ENCODE data around the gene OR51A4. TPM values are rescaled to one million over a fixed set of nuclear protein-coding genes. Genes with fewer than 3 reads are reported as not detected.
A peak's percentile ranks its signal among the peaks of the same experiment; 100 is the strongest.

Gene OR51A4
- total RNA-seq (ENCODE audit: low replicate concordance) = not detected in 2 replicates
- long read RNA-seq = 0 reads

GRCh38 chr11:4947505-4947904 lies at the start of gene OR51A4:
Gene OR51A4 (minus strand): TSS chr11:4947605. CDS start chr11:4947100, 505 bp downstream.
- no peaks in the 10 kb centered on the region for H3K9me3 Mint-ChIP-seq
- DNase-seq (ENCODE audit: extremely low spot score, unreplicated experiment) = no peak
- no peak for TF ChIP-seq CTCF (conservative IDR thresholded peaks at IDR 0.05)
- H3K4me3 Mint-ChIP-seq = no peak within 1 kb of the TSS
- H3K27me3 Mint-ChIP-seq = peaks cover 5% of the 10 kb centered on the region
- H3K27ac Mint-ChIP-seq = no peak within 1 kb of the TSS
- H3K36me3 Mint-ChIP-seq = no peaks in the 10 kb centered on the region
- H3K4me1 Mint-ChIP-seq (ENCODE audit: unreplicated experiment) = no peaks in the 10 kb centered on the region

- TF ChIP-seq CTCF (conservative IDR thresholded peaks at IDR 0.05) = no peak
- Mint-ChIP-seq H3K4me3 (no peak within 1 kb of the TSS), H3K36me3 (no peaks in the 10 kb centered on the region), H3K27me3 (peaks cover 5% of the 10 kb centered on the region), H3K27ac (no peak within 1 kb of the TSS), H3K9me3 (no peaks in the 10 kb centered on the region), H3K4me1 (ENCODE audit: unreplicated experiment) (no peaks in the 10 kb centered on the region)
- DNase-seq (ENCODE audit: extremely low spot score, unreplicated experiment) = no peak
Observed at GRCh38 chr11:4994551-4994950, 47.1 kb upstream of the OR51A4 start, which contains the start of gene OR51L1. Gene OR51L1 (plus strand): TSS chr11:4994851. CDS start chr11:4998983, 4,132 bp downstream.

- peak; percentile 22 for TF ChIP-seq CTCF (conservative IDR thresholded peaks at IDR 0.05)
- Mint-ChIP-seq H3K4me3 (no peak overlapping the region), H3K27me3 (peaks cover 5% of the 10 kb centered on the region), H3K36me3 (no peaks in the 10 kb centered on the region), H3K4me1 (ENCODE audit: unreplicated experiment) (no peaks in the 10 kb centered on the region), H3K27ac (no peak overlapping the region), H3K9me3 (no peaks in the 10 kb centered on the region)
- DNase-seq (ENCODE audit: extremely low spot score, unreplicated experiment) = no peak
Observed at GRCh38 chr11:4991060-4991459, 43.7 kb upstream of the OR51A4 start.

GRCh38 chr11:4983841-4984240 lies 36.4 kb upstream of the OR51A4 start:
- Mint-ChIP-seq H3K4me3 (no peak overlapping the region), H3K9me3 (no peaks in the 10 kb centered on the region), H3K27me3 (no peaks in the 10 kb centered on the region), H3K4me1 (ENCODE audit: unreplicated experiment) (no peaks in the 10 kb centered on the region), H3K27ac (no peak overlapping the region), H3K36me3 (no peaks in the 10 kb centered on the region)
- no peak for DNase-seq (ENCODE audit: extremely low spot score, unreplicated experiment)
- no peak for TF ChIP-seq CTCF (conservative IDR thresholded peaks at IDR 0.05)

GRCh38 chr11:4982678-4983077 lies 35.3 kb upstream of the OR51A4 start:
- Mint-ChIP-seq H3K36me3 (no peaks in the 10 kb centered on the region), H3K27me3 (no peaks in the 10 kb centered on the region), H3K9me3 (no peaks in the 10 kb centered on the region), H3K4me1 (ENCODE audit: unreplicated experiment) (no peaks in the 10 kb centered on the region), H3K4me3 (no peak overlapping the region), H3K27ac (no peak overlapping the region)
- no peak for TF ChIP-seq CTCF (conservative IDR thresholded peaks at IDR 0.05)
- DNase-seq (ENCODE audit: extremely low spot score, unreplicated experiment) = no peak

GRCh38 chr11:4979036-4979435 lies 31.6 kb upstream of the OR51A4 start:
- no peaks in the 10 kb centered on the region for H3K27me3 Mint-ChIP-seq
- no peaks in the 10 kb centered on the region for H3K9me3 Mint-ChIP-seq
- no peaks in the 10 kb centered on the region for H3K36me3 Mint-ChIP-seq
- no peaks in the 10 kb centered on the region for H3K4me1 Mint-ChIP-seq (ENCODE audit: unreplicated experiment)
- H3K4me3 Mint-ChIP-seq = no peak overlapping the region
- DNase-seq (ENCODE audit: extremely low spot score, unreplicated experiment) = no peak
- no peak for TF ChIP-seq CTCF (conservative IDR thresholded peaks at IDR 0.05)
- H3K27ac Mint-ChIP-seq = no peak overlapping the region
